Lower lobe of right lung (tissue), 2 donors: ENCODE data around the gene RGS5. TPM values are rescaled to one million over a fixed set of nuclear protein-coding genes. Genes with fewer than 3 reads are reported as not detected.

ENCODE experiments used
- ATAC-seq, 2 donors: fragments of 200-7000 bp; cut with Tn5 transposase; one replicate each; pipeline ENCODE4 v1.9.1; 2020 to 2022; ENCODE audit warnings: mild to moderate bottlenecking in 2 of 2, moderate library complexity in 2 of 2
- DNase-seq: peaks from one replicate; pipeline ENCODE4 v3.0.0-alpha.2; 2020
- H3K27ac ChIP-seq: fragments of 200-600 bp; one replicate; pipeline ENCODE4 v1.8.0; 2022
- H3K27me3 ChIP-seq: fragments of 200-600 bp; one replicate; pipeline ENCODE4 v1.8.0; 2022; ENCODE audit warnings: low read depth
- H3K36me3 ChIP-seq: fragments of 200-600 bp; one replicate; pipeline ENCODE4 v1.8.0; 2022; ENCODE audit warnings: mild to moderate bottlenecking
- H3K4me1 ChIP-seq: fragments of 200-600 bp; one replicate; pipeline ENCODE4 v1.8.0; 2022
- H3K4me3 ChIP-seq: fragments of 200-600 bp; one replicate; pipeline ENCODE4 v1.8.0; 2022; ENCODE audit warnings: mild to moderate bottlenecking
- H3K9me3 ChIP-seq: fragments of 200-600 bp; one replicate; pipeline ENCODE4 v1.8.0; 2022
- CTCF ChIP-seq: fragments of 200-600 bp; IDR thresholded peaks from one replicate; pipeline ENCODE4 v1.8.0; 2022; ENCODE audit warnings: antibody characterized with exemption, mild to moderate bottlenecking
- intact Hi-C: fragments of 100-400 bp; cut with DNase I; formaldehyde crosslinking; loops from one replicate; pipeline ENCODE4 v1.11.0; 2022
- total RNA-seq: library from RNA; stranded (reverse); fragmentation: NEBNext Ultra II Directional; extraction: Animal tissue kit (Norgen Biotek cat#: 25700); gene quantifications from one replicate; pipeline ENCODE4 v1.2.1, GENCODE V29; 2021
- donor health status: DM: no; HTN: yes; CAD: no; lungs with severe emphysema.

RGS5 gene
- total RNA-seq, 1 donor from 2014 or later = 90.0 TPM

GRCh38 chr1:163195728-163196448, 6.8 kb downstream of the RGS5 start:
- Histone ChIP-seq H3K36me3 (no peaks in the 10 kb centered on the region), H3K9me3 (no peaks in the 10 kb centered on the region), H3K27me3 (no peaks in the 10 kb centered on the region), H3K27ac (no peak overlapping the region), H3K4me3 (no peak overlapping the region), H3K4me1 (peaks cover 22% of the 10 kb centered on the region)
- ATAC-seq (peak; percentile 49 to 55), DNase-seq (no peak)
- no peak for TF ChIP-seq CTCF
- intact Hi-C loops = no loop called here

- DNase-seq (no peak), ATAC-seq (no peak)
- Histone ChIP-seq H3K27me3 (no peaks in the 10 kb centered on the region), H3K36me3 (no peaks in the 10 kb centered on the region), H3K9me3 (no peaks in the 10 kb centered on the region), H3K4me3 (no peak overlapping the region), H3K4me1 (peaks cover 19% of the 10 kb centered on the region), H3K27ac (no peak overlapping the region)
- no peak for TF ChIP-seq CTCF
- intact Hi-C loops = no loop called here
Observed at GRCh38 chr1:163191301-163191700, 11.4 kb downstream of the RGS5 start.

- no peak for TF ChIP-seq CTCF
Observed at GRCh38 chr1:163188947-163189346, 13.8 kb downstream of the RGS5 start.

GRCh38 chr1:163187849-163188248, 14.9 kb downstream of the RGS5 start:
- TF ChIP-seq CTCF = no peak
- Histone ChIP-seq H3K4me1 (peaks cover 6% of the 10 kb centered on the region), H3K4me3 (no peak overlapping the region), H3K27me3 (no peaks in the 10 kb centered on the region), H3K27ac (no peak overlapping the region), H3K9me3 (no peaks in the 10 kb centered on the region), H3K36me3 (no peaks in the 10 kb centered on the region)
- intact Hi-C loops = no loop called here
- ATAC-seq (no peak), DNase-seq (no peak)

More at GRCh38 chr1:163188947-163189346, 13.8 kb downstream of the RGS5 start:
- no peak overlapping the region for H3K27ac ChIP-seq
- intact Hi-C loops = no loop called here
- no peaks in the 10 kb centered on the region for H3K9me3 ChIP-seq
- DNase-seq (no peak), ATAC-seq (no peak)
- no peaks in the 10 kb centered on the region for H3K27me3 ChIP-seq
- peaks cover 13% of the 10 kb centered on the region for H3K4me1 ChIP-seq
- H3K36me3 ChIP-seq = no peaks in the 10 kb centered on the region
- no peak overlapping the region for H3K4me3 ChIP-seq

- Histone ChIP-seq H3K27ac (no peak overlapping the region), H3K4me3 (no peak overlapping the region), H3K4me1 (no peaks in the 10 kb centered on the region), H3K9me3 (no peaks in the 10 kb centered on the region), H3K36me3 (no peaks in the 10 kb centered on the region), H3K27me3 (no peaks in the 10 kb centered on the region)
- TF ChIP-seq CTCF = no peak
- ATAC-seq (no peak), DNase-seq (no peak)
- intact Hi-C loops = no loop called here
Observed at GRCh38 chr1:163186862-163187261, 15.9 kb downstream of the RGS5 start.
